A673 (cell line): ENCODE data around the gene C9orf43. TPM values are rescaled to one million over a fixed set of nuclear protein-coding genes. Genes with fewer than 3 reads are reported as not detected.

Source experiments
- BruUV-seq: library from RNA; stranded (reverse); fragments of 400-500 nt; replicated peaks from 2 replicates; lab custom pipeline; 2021; lab: Mats Ljungman, UMichigan
- CTCF ChIA-PET: fragments of 300-600 bp; sonication (Branson Sonifier 250); formaldehyde crosslinking; loops from one replicate; lab custom pipeline; 2022; ENCODE audit warnings: antibody characterized with exemption; lab: Charles Lee
- POLR2A ChIA-PET: fragments of 300-600 bp; sonication (Branson Sonifier 250); formaldehyde crosslinking; loops from one replicate; lab custom pipeline; 2022; ENCODE audit warnings: antibody characterized with exemption; ENCODE audit not compliant: low non-redundant PET; lab: Charles Lee
- DNase-seq: peaks from one replicate; pipeline ENCODE4 v3.0.0-alpha.2; 2015; ENCODE audit warnings: low spot score
- H3K27ac ChIP-seq: fragments of 200-600 bp; sonication (generic); 2 replicates; pipeline ENCODE4 v1.5.1; 2016; ENCODE audit warnings: mixed run types, low read depth, mild to moderate bottlenecking, mixed read lengths, antibody characterized with exemption, low read length; ENCODE audit not compliant: poor library complexity, severe bottlenecking
- H3K27me3 ChIP-seq: fragments of 200-600 bp; sonication (generic); replicated peaks from 2 replicates; pipeline ENCODE4 v1.6.1; 2017; ENCODE audit warnings: mixed run types, low read depth, mild to moderate bottlenecking, mixed read lengths, antibody characterized with exemption, low read length; ENCODE audit not compliant: insufficient read depth, poor library complexity
- H3K36me3 ChIP-seq: fragments of 200-600 bp; sonication (generic); 2 replicates; pipeline ENCODE4 v1.6.1; 2016; ENCODE audit warnings: mixed run types, mild to moderate bottlenecking, mixed read lengths, antibody characterized with exemption, low read length; ENCODE audit not compliant: insufficient read depth, poor library complexity, severe bottlenecking
- H3K4me1 ChIP-seq: fragments of 200-600 bp; sonication (generic); 2 replicates; pipeline ENCODE4 v1.6.1; 2017; ENCODE audit warnings: mixed run types, mild to moderate bottlenecking, mixed read lengths, antibody characterized with exemption, low read length; ENCODE audit not compliant: insufficient read depth, poor library complexity, severe bottlenecking
- H3K4me3 ChIP-seq: fragments of 200-600 bp; sonication (generic); 2 replicates; pipeline ENCODE4 v1.5.1; 2016; ENCODE audit warnings: low read depth, mixed run types, mild to moderate bottlenecking, mixed read lengths, low read length; ENCODE audit not compliant: poor library complexity, severe bottlenecking
- H3K9me3 ChIP-seq: fragments of 200-600 bp; sonication (generic); 2 replicates; pipeline ENCODE4 v1.6.1; 2016; ENCODE audit warnings: mixed run types, low read depth, mild to moderate bottlenecking, mixed read lengths, antibody characterized with exemption, low read length; ENCODE audit not compliant: poor library complexity, severe bottlenecking
- EZH2 ChIP-seq: fragments of 200-600 bp; sonication (generic); IDR thresholded peaks from 2 replicates; pipeline ENCODE4 v1.6.1; 2017; ENCODE audit warnings: borderline replicate concordance, low read depth, mild to moderate bottlenecking, mixed read lengths, antibody characterized with exemption, low read length; ENCODE audit not compliant: poor library complexity, severe bottlenecking
- intact Hi-C: fragments of 100-400 bp; cut with micrococcal nuclease; formaldehyde crosslinking; loops from one replicate; pipeline ENCODE4 v1.10.0; 2022; ENCODE audit not compliant: unreplicated experiment
- total RNA-seq: library from RNA; stranded (reverse); gene quantifications from 2 replicates; pipeline ENCODE4 v1.2.3, GENCODE V29; 2021
- TF ChIP-seq, protein P1 (sequence below): fragments of 300-800, 200-600 bp; sonication (generic); conservative IDR thresholded peaks from 2 replicates; pipeline ENCODE4 v1.5.1; 2017; ENCODE audit warnings: low read depth, mild to moderate bottlenecking, antibody characterized with exemption, low read length, moderate library complexity, mixed read lengths

The C9orf43 gene
- total RNA-seq, 1 experiment from 2014 or later: 1.5 TPM

DNA sequence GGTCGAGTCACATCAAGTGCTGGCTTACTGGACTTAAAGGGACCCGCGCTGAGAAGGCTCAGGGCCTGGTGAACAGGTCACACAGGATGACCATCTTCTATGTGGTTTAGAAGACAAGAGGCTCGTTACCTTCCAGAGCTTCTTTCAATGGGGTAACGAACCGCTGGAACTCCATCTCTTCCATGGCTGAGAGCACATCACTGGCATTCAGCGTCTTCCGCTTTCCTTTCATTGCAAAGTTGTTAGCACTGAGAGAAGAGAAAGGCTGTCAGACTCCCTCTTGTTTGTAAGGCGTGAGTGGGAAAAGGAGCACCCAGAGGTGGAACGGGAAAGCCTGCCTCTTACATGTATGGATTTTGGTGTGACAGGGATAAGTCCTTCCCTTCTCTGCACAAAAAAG, 1.1 kb upstream of the C9orf43 start:
- Histone ChIP-seq H3K9me3 (no peaks in the 10 kb centered on the region), H3K27ac (peak overlapping the region; percentile 92), H3K4me1 (peaks cover 11% of the 10 kb centered on the region), H3K36me3 (peaks cover 21% of the 10 kb centered on the region), H3K27me3 (no peaks in the 10 kb centered on the region), H3K4me3 (peak overlapping the region; percentile 96)
- no peak for TF ChIP-seq EZH2
- TF ChIP-seq, protein P1, sequence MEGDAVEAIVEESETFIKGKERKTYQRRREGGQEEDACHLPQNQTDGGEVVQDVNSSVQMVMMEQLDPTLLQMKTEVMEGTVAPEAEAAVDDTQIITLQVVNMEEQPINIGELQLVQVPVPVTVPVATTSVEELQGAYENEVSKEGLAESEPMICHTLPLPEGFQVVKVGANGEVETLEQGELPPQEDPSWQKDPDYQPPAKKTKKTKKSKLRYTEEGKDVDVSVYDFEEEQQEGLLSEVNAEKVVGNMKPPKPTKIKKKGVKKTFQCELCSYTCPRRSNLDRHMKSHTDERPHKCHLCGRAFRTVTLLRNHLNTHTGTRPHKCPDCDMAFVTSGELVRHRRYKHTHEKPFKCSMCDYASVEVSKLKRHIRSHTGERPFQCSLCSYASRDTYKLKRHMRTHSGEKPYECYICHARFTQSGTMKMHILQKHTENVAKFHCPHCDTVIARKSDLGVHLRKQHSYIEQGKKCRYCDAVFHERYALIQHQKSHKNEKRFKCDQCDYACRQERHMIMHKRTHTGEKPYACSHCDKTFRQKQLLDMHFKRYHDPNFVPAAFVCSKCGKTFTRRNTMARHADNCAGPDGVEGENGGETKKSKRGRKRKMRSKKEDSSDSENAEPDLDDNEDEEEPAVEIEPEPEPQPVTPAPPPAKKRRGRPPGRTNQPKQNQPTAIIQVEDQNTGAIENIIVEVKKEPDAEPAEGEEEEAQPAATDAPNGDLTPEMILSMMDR: no peak
- no peak for DNase-seq
- intact Hi-C loops: loop anchor here (10.0 kb wide), 2 partner anchors 105 to 135 kb away; partner anchors contain the start of genes CDC26, PRPF4 and RNF183
- BruUV-seq: no TSS peak
- POLR2A ChIA-PET: interaction anchor here (0.7 kb wide), 1 partner anchor 46 kb away, joined by 10 read pairs; no protein-coding TSS in a partner anchor
- CTCF ChIA-PET: interaction anchor here (1.1 kb wide), 1 partner anchor 8 kb away, joined by 12 read pairs; the partner anchor contains the start of gene ALAD

DNA sequence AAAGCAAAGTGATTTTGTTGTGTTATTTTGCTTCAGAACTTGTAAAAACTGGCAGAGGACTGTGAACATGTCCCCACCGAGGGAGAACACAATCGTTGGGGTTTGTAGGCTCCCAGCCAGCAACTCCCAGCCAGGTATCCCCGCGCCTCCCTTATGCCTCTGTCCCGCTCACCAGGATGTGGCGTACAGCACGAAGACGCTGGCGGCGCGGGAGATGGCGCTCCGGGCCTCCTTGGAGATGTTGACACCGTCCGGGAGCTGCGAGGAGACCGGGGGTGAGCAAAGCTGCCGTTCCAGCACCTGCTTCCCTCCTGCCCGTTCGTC, 702 bp upstream of the C9orf43 start:
- intact Hi-C loops: loop anchor here (10.0 kb wide), 2 partner anchors 105 to 135 kb away; partner anchors contain the start of genes CDC26, PRPF4 and RNF183
- BruUV-seq: no TSS peak

DNA sequence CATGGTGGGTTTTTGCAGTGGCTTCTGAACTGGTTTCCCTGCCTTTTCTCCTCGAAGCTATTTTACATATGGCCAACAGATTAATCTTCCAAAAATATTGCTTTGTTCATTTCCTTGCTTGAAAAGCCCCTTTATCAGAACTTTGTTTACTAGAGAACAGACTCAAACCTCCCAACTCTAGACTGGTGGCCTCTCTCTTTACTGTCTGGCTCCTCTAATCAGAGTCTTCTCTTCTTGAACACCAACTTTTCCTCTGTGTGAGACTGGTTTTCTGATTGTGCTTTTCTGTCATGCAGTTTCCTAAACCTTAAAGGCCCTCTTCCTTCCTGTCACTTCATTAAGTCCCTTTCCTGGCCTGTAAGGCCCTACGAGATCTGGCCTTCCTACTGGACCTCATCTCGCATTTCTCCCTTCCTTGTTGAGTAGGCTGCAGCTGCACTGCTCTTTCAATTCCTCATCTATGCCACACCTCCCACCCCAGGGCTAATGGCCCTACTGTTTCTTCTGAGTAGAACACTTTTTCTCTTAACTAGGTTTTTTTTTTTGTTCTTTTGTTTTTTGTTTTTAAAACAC, 5.7 kb downstream of the C9orf43 start:
- intact Hi-C loops: no loop called here

More for the DNA sequence above, 702 bp upstream of the C9orf43 start:
- DNase-seq: no peak
- TF ChIP-seq, protein P1: no peak
- TF ChIP-seq EZH2: no peak
- Histone ChIP-seq H3K4me1 (peaks cover 11% of the 10 kb centered on the region), H3K9me3 (no peaks in the 10 kb centered on the region), H3K4me3 (peak overlapping the region; percentile 96), H3K36me3 (peaks cover 21% of the 10 kb centered on the region), H3K27me3 (no peaks in the 10 kb centered on the region), H3K27ac (peak overlapping the region; percentile 92)
- POLR2A ChIA-PET: interaction anchor here (0.7 kb wide), 2 partner anchors 11 to 211 kb away, joined by 3 read pairs; no protein-coding TSS in a partner anchor
- CTCF ChIA-PET: interaction anchor here (1.1 kb wide), 1 partner anchor 8 kb away, joined by 12 read pairs; the partner anchor contains the start of gene ALAD

More for the DNA sequence above, 5.7 kb downstream of the C9orf43 start:
- no peak for TF ChIP-seq EZH2
- TF ChIP-seq, protein P1: no peak
- Histone ChIP-seq H3K27ac (no peak overlapping the region), H3K4me1 (peaks cover 4% of the 10 kb centered on the region), H3K36me3 (no peaks in the 10 kb centered on the region), H3K27me3 (no peaks in the 10 kb centered on the region), H3K4me3 (no peak overlapping the region), H3K9me3 (no peaks in the 10 kb centered on the region)
- no TSS peak for BruUV-seq
- ChIA-PET POLR2A (no interaction called here), CTCF (interaction anchor here (1.2 kb wide), 1 partner anchor 15 kb away, joined by 6 read pairs; the partner anchor contains the start of gene ALAD)
- DNase-seq: no peak
